GM19397 (cell line): ENCODE results near the gene LPP.

Experiments used
- ATAC-seq: cut with Tn5 transposase; IDR thresholded peaks from one replicate; pipeline ENCODE4 v1.9.1; 2021; ENCODE audit warnings: mild to moderate bottlenecking, moderate library complexity; ENCODE audit not compliant: unreplicated experiment

LPP gene

GRCh38 chr3:188721312-188721711, 567.4 kb downstream of the LPP start:
- ATAC-seq, result no peak

DNA sequence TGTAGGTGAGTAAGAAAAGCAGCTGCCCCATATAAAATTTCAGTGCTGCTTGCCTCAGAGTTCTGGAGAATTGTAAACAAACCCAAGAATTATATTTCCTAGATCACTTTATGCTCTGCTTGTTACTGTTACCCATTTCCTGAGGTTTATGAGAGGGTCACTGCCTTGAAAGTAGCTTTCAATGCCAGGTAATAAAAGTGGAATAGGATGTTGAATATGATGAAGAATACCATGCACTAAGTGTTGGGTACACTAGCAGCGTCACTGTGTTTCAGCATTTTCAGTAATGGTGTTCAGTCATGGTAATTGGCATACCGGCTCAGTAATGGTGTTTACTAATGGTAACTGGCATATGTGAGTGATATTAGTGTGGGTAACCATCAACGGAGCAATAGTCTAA, 568.0 kb downstream of the LPP start:
- no peak for ATAC-seq

DNA sequence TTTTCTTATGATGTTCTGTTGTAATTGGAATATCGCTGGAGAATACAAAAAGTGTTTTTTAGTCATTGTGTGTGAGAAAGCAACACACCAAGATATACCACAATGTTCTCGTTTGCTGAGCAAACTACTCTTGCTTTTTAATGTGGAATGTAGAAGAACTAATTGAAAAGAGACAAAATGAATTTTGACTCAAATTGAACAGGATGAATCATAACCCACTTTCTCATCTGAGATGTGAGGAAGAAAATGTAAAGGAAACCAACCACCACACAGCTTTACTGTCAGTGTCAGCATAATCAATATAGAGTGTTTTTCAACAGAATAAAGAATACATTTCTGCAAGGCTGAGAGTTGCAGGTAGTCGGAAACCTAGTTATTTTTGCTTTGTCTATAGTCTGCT, 569.0 kb downstream of the LPP start:
- no peak for ATAC-seq

GRCh38 chr3:188727052-188727451, 573.1 kb downstream of the LPP start:
- ATAC-seq, result no peak

DNA sequence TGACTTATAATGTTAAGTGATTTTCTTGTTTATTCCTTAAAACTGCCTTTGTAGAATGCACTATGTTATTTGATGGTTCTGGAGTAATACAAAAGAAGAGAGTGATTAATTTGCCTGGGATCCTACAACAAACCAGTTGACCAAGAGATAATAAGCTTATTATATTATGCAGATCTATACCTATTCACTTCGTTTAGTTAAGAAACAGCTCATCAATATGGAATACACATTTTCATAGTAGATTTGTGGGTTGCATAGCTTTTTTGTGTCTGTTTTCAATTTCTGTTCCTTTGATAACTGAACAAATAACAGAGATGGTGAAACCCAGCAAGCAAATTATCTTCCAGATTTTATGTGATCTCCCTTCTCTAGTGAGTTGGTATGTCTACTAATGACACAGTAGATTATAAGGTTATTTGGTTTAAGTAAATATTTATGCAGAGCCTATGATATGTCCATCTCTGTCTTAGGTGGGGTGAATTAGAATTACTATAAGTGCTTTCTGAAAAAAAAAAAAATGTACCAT, 574.5 kb downstream of the LPP start:
- ATAC-seq, result no peak

DNA sequence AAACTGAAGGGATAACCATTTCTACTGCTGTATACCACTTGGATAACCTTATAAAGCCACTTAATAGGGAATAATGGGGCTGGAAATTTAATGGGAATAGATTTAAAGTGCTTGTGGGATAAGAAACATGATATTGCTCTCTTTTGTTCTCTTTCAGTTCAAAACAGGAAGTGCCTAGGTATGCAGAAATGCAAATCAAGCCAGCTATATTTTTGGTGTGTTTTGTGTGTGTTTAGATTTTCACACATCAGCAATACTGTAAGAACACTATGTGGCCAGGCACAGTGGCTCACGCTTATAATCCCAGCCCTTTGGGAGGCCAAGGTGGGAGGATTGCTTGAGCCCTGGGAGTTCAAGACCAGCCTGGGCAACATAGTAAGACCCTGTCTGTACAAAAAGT, 575.5 kb downstream of the LPP start:
- ATAC-seq, result no peak

GRCh38 chr3:188734395-188734794, 580.4 kb downstream of the LPP start:
- no peak for ATAC-seq

DNA sequence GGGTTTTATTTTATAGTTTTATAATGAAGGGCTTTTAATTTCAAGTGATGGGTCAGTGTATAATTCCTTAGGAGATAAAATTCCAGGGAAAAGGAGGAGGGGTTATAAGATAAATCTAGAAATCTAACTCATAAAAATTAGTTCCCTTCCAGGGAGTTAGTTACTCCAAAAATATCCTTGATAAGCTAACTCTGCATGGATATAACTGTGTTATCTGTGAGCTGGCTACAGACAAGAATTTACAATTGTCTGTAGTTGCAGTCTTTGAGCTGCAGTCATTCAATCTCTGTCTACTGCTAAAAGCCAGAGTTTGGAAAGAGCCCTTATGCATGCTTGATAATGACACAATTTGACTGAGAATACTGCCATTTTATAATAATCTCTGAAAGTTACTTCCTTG, 585.6 kb downstream of the LPP start:
- no peak for ATAC-seq

DNA sequence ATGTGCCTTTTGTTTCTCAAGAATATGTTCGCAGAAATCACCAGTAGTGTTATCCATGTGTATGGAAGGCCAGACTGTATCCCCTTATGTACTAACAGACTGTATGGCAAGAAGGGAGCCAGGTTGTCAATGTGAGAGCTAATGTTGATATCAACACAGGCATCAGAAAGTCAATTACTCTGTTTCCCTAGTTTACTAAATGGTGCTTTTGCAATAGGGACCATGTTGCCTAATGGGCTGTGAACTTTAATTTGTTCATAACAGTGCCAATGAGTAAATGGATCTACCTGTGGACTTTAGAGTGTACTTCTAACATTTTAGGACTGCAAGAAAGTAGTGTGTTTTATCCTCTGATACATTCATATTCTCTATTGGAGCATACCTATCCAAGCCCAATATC, 586.1 kb downstream of the LPP start:
- no peak for ATAC-seq

- no peak for ATAC-seq
Measured at GRCh38 chr3:188742755-188743550, 589.0 kb downstream of the LPP start.

DNA sequence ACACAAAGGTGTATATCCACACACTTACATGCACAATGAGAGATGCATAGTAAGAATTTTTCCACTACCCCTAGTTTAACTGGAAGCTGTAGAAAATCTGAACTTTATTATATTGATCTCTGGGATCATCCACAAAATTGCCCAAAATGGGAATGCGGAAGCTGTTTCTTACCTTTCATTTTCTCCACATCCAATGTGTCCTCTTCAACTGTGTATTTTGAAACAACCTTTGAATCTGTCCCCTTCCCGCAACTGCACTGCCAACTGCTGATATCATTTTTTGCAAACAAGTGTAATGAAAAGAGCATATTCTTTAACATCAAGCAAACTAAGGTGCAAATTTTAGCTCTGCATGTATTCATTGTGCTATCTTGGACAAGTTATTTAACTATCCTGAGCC, 590.2 kb downstream of the LPP start:
- no peak for ATAC-seq

DNA sequence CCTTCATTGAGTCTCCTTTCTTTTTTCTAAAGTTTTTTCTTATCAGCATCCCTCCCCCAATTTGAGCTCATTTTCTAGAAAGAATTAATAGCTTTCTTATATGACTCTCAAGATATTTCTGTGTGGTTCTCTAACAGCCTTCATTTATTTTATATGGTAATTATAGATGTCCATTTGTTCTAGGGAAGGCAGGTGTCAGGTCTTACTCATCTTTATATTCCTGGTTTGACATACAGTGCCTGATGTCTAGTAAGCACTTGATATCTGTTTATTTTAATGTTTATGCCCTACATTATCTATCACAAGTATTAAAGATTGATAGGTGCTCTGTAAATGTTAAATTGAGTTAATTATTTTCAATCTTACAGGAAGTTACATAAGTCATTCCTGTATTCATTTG, 591.1 kb downstream of the LPP start:
- ATAC-seq, result no peak

DNA sequence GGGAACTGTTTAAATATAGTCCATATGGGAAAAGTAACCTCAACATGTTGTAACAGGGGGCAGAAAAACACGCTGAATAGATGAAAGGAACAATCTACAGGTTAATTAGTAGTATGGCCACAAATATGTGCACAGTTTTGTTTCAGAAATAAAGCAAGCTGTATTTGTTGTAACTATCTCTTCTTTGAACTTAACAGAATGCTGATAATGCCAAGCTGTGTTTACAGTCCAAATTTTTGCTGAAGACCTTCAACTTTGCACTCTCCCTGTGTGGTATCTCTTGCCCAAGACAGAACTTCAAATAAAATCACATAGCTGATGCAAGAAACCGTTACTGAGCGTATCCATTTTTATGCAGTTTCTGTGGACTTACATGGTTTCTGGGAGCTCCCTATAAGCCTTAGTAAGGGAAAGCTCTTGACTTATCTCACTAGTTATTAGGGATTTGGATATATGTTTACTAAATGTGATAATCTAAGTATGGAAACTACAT, 592.4 kb downstream of the LPP start:
- ATAC-seq, result no peak

DNA sequence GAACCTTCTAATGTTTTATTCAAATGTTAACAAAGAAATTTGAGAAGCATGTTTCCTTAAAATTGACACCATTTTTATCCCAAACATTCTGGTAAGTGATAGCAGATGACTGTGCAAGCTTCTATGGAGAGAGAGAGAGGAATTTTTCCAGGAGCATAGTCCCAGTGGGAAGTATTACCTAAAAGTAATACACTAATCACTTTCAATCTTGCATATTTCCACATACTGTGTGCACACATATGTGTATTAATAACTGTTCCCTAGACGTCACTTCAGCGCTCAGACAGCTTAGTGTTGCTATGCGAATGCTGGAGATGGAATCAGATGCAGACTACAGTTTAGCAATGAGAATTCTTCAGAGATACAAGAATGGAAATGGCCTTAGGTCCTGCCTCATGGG, 593.5 kb downstream of the LPP start:
- no peak for ATAC-seq

DNA sequence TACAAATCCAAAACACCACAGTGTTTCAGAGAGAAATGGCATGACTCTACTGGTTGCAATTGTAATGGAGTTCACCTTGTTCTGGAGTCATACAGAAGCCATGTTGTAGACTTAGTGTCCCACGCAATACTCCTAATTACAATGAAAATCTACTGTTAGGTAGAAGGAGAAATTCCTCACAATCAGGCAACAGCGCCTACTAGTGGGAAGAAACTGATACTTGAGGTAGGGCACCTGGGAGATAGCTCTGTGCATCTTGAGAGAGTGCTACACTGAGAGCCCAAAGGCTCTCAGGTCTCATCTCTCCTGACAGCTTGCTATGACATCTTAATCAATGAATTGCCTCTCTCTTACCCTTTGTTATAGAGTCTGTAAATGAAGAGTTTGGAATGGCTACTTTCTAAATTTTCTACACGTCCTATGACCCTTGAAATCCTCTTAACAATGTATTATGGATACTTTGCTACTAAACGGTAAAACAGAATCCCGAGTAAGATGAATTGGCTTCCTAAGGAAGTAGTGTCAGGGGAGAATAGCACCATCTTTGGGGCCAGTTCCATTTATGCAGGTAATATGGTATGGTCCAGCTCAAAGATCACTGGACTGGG, 595.2 kb downstream of the LPP start:
- no peak for ATAC-seq

DNA sequence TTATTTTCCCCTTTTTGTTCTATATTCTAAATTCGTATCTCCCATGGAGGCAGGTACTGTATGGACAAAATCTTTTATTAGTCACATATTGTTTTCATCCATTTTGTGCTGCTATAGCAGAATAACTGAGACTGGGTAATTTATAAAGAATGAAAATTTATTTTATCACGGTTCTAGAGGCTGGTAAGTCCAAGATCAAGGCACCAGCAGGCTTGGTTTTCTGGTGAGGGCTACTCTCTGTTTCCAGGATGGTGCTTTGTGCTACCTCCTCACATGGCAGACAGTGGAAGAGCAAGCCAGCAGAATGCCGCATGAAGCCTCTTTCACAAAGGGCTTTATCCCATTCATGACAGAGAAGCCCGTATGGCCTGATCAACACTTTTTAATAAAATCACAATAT, 595.9 kb downstream of the LPP start:
- no peak for ATAC-seq

DNA sequence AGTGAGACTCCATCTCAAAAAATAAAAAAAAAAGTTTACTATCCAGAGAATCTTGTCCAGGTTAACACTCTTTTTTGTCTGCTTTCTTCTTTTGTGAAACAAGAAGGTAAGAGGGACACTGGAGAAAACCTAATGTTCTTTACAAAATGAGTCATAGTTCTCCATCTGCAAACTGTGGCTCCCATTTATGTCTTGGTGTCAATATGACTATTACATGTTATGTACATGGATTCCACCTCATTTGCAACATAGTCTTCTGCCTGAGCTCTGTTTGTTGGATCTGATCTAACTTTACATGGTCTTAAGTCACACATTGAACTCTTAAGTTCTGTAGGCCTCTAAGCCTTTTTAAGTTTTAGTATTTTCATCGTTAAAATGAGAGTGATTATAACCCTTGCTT, 596.7 kb downstream of the LPP start:
- no peak for ATAC-seq

- ATAC-seq, result no peak
Measured at GRCh38 chr3:188752850-188753249, 598.9 kb downstream of the LPP start.

DNA sequence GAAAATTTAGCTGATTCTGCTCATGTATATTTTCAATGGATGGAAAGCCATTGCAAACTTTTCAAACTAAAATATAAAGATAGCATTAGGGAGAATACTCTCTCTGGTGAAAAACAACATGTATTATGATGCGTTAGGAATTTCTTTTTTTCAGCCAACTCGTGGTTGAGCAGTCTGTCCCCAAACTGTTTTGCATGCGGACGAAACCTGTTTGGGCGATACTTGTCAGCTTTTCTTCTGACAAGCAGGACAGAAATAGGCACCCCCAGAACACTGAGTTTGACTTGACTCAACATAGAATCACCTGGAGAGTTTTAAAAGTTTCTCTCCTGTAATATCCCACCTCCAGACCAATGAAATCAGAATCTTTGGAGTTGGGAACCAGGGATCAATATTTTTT, 600.3 kb downstream of the LPP start:
- no peak for ATAC-seq

GRCh38 chr3:188756241-188756640, 602.3 kb downstream of the LPP start:
- ATAC-seq, result no peak

DNA sequence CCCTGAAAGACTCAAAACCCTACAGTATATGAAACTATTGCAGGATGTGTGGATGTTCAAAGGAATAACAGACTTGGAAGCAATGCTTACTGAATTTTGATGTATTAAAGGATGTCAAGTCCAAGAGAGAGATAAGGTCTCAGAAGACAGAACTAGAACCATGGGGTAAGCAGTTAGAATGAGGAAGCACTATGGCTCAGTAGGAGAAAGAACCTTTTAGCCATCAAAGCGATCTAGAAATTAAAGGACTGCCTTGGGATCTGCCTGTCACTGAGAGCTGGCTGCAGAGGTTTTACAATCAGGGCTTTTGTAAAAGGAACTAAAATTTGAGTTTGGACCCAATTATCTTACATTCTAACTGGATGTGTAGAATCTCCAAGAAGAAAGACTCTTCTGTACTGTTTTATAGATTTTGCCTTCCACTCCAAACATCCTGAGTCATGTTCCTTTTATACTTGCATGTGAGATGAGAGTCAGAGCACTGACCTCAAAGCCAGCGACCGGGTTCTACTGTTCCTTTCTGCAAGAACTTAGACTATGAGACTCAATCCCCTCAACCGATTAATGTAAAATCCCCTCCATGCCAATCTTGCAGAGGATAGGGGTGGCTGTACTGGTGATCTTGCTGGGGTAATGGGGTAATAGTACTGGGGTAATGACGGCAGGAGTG, 605.5 kb downstream of the LPP start:
- no peak for ATAC-seq

- no peak for ATAC-seq
Measured at GRCh38 chr3:188760408-188760807, 606.5 kb downstream of the LPP start.
